ENCODE measurements around the gene METTL6. TPM values are rescaled to one million over a fixed set of nuclear protein-coding genes. Genes with fewer than 3 reads are reported as not detected.

Gene METTL6
- total and polyA plus RNA-seq, 3 experiments from 2014 or later = 15.4 to 24.4 (median 23.2) TPM

GRCh38 chr3:15449489-15450224 is 22.3 kb upstream of the METTL6 start:
- Histone ChIP-seq H3K27ac (ENCODE audit: low read depth, low read length) (no peak overlapping the region), H3K4me3 (ENCODE audit: low read length) (no peak overlapping the region)
- CTCF ChIA-PET = no interaction called here

GRCh38 chr3:15443826-15444524 is 16.6 kb upstream of the METTL6 start:
- Histone ChIP-seq H3K27me3 (ENCODE audit: insufficient read depth, low read length, poor library complexity, severe bottlenecking) (no peaks in the 10 kb centered on the region), H3K36me3 (ENCODE audit: insufficient read depth, low read length) (peaks cover 14% of the 10 kb centered on the region), H3K9me3 (ENCODE audit: low read length) (no peaks in the 10 kb centered on the region), H3K27ac (ENCODE audit: low read depth, low read length) (no peak overlapping the region), H3K4me1 (ENCODE audit: insufficient read depth, low read length) (no peaks in the 10 kb centered on the region), H3K4me3 (ENCODE audit: low read length) (no peak overlapping the region)
- no peak overlapping the region for H3K4me3 Mint-ChIP-seq
- peak overlapping the region in 4 of 8 donors; percentile 39 to 70 (median 60) for H3K27ac Mint-ChIP-seq
- ChIA-PET CTCF (interaction anchor here (1.2 kb wide), 1 partner anchor 10 kb away, joined by 3 read pairs; no protein-coding TSS in a partner anchor), POLR2A (no interaction called here)
- H3K27me3 Mint-ChIP-seq = no peaks in the 10 kb centered on the region
- peaks cover 11 to 29% (median 14%) of the 10 kb centered on the region in 3 donors for H3K4me1 Mint-ChIP-seq
- no peak for DNase-seq
- no peaks in the 10 kb centered on the region for H3K9me3 Mint-ChIP-seq
- H3K36me3 Mint-ChIP-seq = peaks cover 21 to 58% (median 22%) of the 10 kb centered on the region in 3 donors

More at GRCh38 chr3:15449489-15450224, 22.3 kb upstream of the METTL6 start:
- Mint-ChIP-seq H3K27ac (peak overlapping the region in 4 of 8 donors; percentile 15 to 46 (median 28)), H3K9me3 (no peaks in the 10 kb centered on the region), H3K4me1 (peaks cover 0 to 4% (median 0%) of the 10 kb centered on the region in 3 donors), H3K36me3 (peaks cover 7 to 14% (median 9%) of the 10 kb centered on the region in 3 donors), H3K27me3 (no peaks in the 10 kb centered on the region), H3K4me3 (no peak overlapping the region)
- no peaks in the 10 kb centered on the region for H3K4me1 ChIP-seq (ENCODE audit: insufficient read depth, low read length)
- H3K27me3 ChIP-seq (ENCODE audit: insufficient read depth, low read length, poor library complexity, severe bottlenecking) = no peaks in the 10 kb centered on the region
- H3K36me3 ChIP-seq (ENCODE audit: insufficient read depth, low read length) = no peaks in the 10 kb centered on the region
- DNase-seq = no peak
- POLR2A ChIA-PET = no interaction called here
- no peaks in the 10 kb centered on the region for H3K9me3 ChIP-seq (ENCODE audit: low read length)

GRCh38 chr3:15440891-15441290 is 13.5 kb upstream of the METTL6 start:
- Mint-ChIP-seq H3K4me3 (peak overlapping the region in 1 of 7 donors; percentile 9), H3K27me3 (no peaks in the 10 kb centered on the region), H3K9me3 (no peaks in the 10 kb centered on the region), H3K36me3 (peaks cover 27 to 86% (median 27%) of the 10 kb centered on the region in 3 donors), H3K27ac (peak overlapping the region in 7 of 8 donors; percentile 12 to 97 (median 72)), H3K4me1 (peaks cover 14 to 33% (median 17%) of the 10 kb centered on the region in 3 donors)
- no peaks in the 10 kb centered on the region for H3K27me3 ChIP-seq (ENCODE audit: insufficient read depth, low read length, poor library complexity, severe bottlenecking)
- H3K4me1 ChIP-seq (ENCODE audit: insufficient read depth, low read length) = no peaks in the 10 kb centered on the region
- H3K36me3 ChIP-seq (ENCODE audit: insufficient read depth, low read length) = peaks cover 34% of the 10 kb centered on the region
- H3K4me3 ChIP-seq (ENCODE audit: low read length) = no peak overlapping the region
- CTCF ChIA-PET = interaction anchor here (1.3 kb wide), 1 partner anchor 35 kb away, joined by 3 read pairs; no protein-coding TSS in a partner anchor
- H3K27ac ChIP-seq (ENCODE audit: low read depth, low read length) = no peak overlapping the region
- H3K9me3 ChIP-seq (ENCODE audit: low read length) = no peaks in the 10 kb centered on the region
- POLR2A ChIA-PET = no interaction called here
- no peak for DNase-seq

- H3K4me1 ChIP-seq (ENCODE audit: insufficient read depth, low read length) = no peaks in the 10 kb centered on the region
- Mint-ChIP-seq H3K27ac (peak overlapping the region in 5 of 8 donors; percentile 45 to 80 (median 54)), H3K36me3 (peaks cover 24 to 93% (median 29%) of the 10 kb centered on the region in 3 donors), H3K27me3 (no peaks in the 10 kb centered on the region), H3K4me3 (no peak overlapping the region), H3K4me1 (peaks cover 19 to 29% (median 21%) of the 10 kb centered on the region in 3 donors), H3K9me3 (no peaks in the 10 kb centered on the region)
- no peak overlapping the region for H3K4me3 ChIP-seq (ENCODE audit: low read length)
- DNase-seq = no peak
- no peak overlapping the region for H3K27ac ChIP-seq (ENCODE audit: low read depth, low read length)
- no peaks in the 10 kb centered on the region for H3K9me3 ChIP-seq (ENCODE audit: low read length)
- POLR2A ChIA-PET = no interaction called here
- peaks cover 43% of the 10 kb centered on the region for H3K36me3 ChIP-seq (ENCODE audit: insufficient read depth, low read length)
- CTCF ChIA-PET = no interaction called here
- no peaks in the 10 kb centered on the region for H3K27me3 ChIP-seq (ENCODE audit: insufficient read depth, low read length, poor library complexity, severe bottlenecking)
These were observed 12.1 kb upstream of the METTL6 start for GRCh38 chr3:15439476-15439875.

GRCh38 chr3:15438983-15439382 is 11.6 kb upstream of the METTL6 start:
- H3K36me3 Mint-ChIP-seq = peaks cover 24 to 95% (median 30%) of the 10 kb centered on the region in 3 donors
- H3K27me3 ChIP-seq (ENCODE audit: insufficient read depth, low read length, poor library complexity, severe bottlenecking) = no peaks in the 10 kb centered on the region
- DNase-seq = no peak
- no peak overlapping the region for H3K4me3 Mint-ChIP-seq
- peaks cover 19 to 29% (median 21%) of the 10 kb centered on the region in 3 donors for H3K4me1 Mint-ChIP-seq
- peak overlapping the region in 4 of 8 donors; percentile 45 to 80 (median 50) for H3K27ac Mint-ChIP-seq
- H3K4me3 ChIP-seq (ENCODE audit: low read length) = no peak overlapping the region
- no peaks in the 10 kb centered on the region for H3K4me1 ChIP-seq (ENCODE audit: insufficient read depth, low read length)
- no peaks in the 10 kb centered on the region for H3K9me3 ChIP-seq (ENCODE audit: low read length)
- H3K27ac ChIP-seq (ENCODE audit: low read depth, low read length) = no peak overlapping the region
- ChIA-PET POLR2A (no interaction called here), CTCF (no interaction called here)
- no peaks in the 10 kb centered on the region for H3K27me3 Mint-ChIP-seq
- H3K9me3 Mint-ChIP-seq = no peaks in the 10 kb centered on the region
- H3K36me3 ChIP-seq (ENCODE audit: insufficient read depth, low read length) = peaks cover 48% of the 10 kb centered on the region

- no peak overlapping the region for H3K4me3 Mint-ChIP-seq
- Histone ChIP-seq H3K36me3 (ENCODE audit: insufficient read depth, low read length) (peaks cover 67% of the 10 kb centered on the region), H3K4me3 (ENCODE audit: low read length) (no peak overlapping the region), H3K27ac (ENCODE audit: low read depth, low read length) (no peak overlapping the region), H3K27me3 (ENCODE audit: insufficient read depth, low read length, poor library complexity, severe bottlenecking) (no peaks in the 10 kb centered on the region), H3K9me3 (ENCODE audit: low read length) (no peaks in the 10 kb centered on the region), H3K4me1 (ENCODE audit: insufficient read depth, low read length) (peaks cover 2% of the 10 kb centered on the region)
- H3K36me3 Mint-ChIP-seq = peaks cover 24 to 89% (median 26%) of the 10 kb centered on the region in 3 donors
- peaks cover 27 to 42% (median 36%) of the 10 kb centered on the region in 3 donors for H3K4me1 Mint-ChIP-seq
- no peak for DNase-seq
- no peaks in the 10 kb centered on the region for H3K9me3 Mint-ChIP-seq
- ChIA-PET CTCF (interaction anchor here (0.5 kb wide), 1 partner anchor 1996 kb away, joined by 3 read pairs; no protein-coding TSS in a partner anchor), POLR2A (no interaction called here)
- H3K27me3 Mint-ChIP-seq = no peaks in the 10 kb centered on the region
- peak overlapping the region in 4 of 8 donors; percentile 34 to 78 (median 61) for H3K27ac Mint-ChIP-seq
These were observed 8.9 kb upstream of the METTL6 start for GRCh38 chr3:15436246-15436645.

GRCh38 chr3:15434756-15435155 is 7.4 kb upstream of the METTL6 start:
- Histone ChIP-seq H3K36me3 (ENCODE audit: insufficient read depth, low read length) (peaks cover 66% of the 10 kb centered on the region), H3K27me3 (ENCODE audit: insufficient read depth, low read length, poor library complexity, severe bottlenecking) (no peaks in the 10 kb centered on the region), H3K9me3 (ENCODE audit: low read length) (no peaks in the 10 kb centered on the region), H3K4me1 (ENCODE audit: insufficient read depth, low read length) (peaks cover 5% of the 10 kb centered on the region), H3K4me3 (ENCODE audit: low read length) (no peak overlapping the region), H3K27ac (ENCODE audit: low read depth, low read length) (no peak overlapping the region)
- Mint-ChIP-seq H3K27ac (no peak overlapping the region), H3K9me3 (no peaks in the 10 kb centered on the region), H3K4me1 (peaks cover 26 to 42% (median 40%) of the 10 kb centered on the region in 3 donors), H3K27me3 (no peaks in the 10 kb centered on the region), H3K36me3 (peaks cover 11 to 87% (median 19%) of the 10 kb centered on the region in 3 donors), H3K4me3 (no peak overlapping the region)
- no peak for DNase-seq
- ChIA-PET POLR2A (no interaction called here), CTCF (no interaction called here)

GRCh38 chr3:15433531-15433930 is 6.2 kb upstream of the METTL6 start:
- no peaks in the 10 kb centered on the region for H3K27me3 Mint-ChIP-seq
- peaks cover 37 to 52% (median 45%) of the 10 kb centered on the region in 3 donors for H3K4me1 Mint-ChIP-seq
- POLR2A ChIA-PET = no interaction called here
- H3K27ac Mint-ChIP-seq = peak overlapping the region in 2 of 8 donors; percentile 58 to 66
- no peak overlapping the region for H3K4me3 ChIP-seq (ENCODE audit: low read length)
- H3K9me3 Mint-ChIP-seq = no peaks in the 10 kb centered on the region
- CTCF ChIA-PET = interaction anchor here (1.0 to 1.4 kb wide), 3 partner anchors 125 to 228 kb away, joined by 3 read pairs; no protein-coding TSS in a partner anchor
- peak overlapping the region in 1 of 7 donors; percentile 59 for H3K4me3 Mint-ChIP-seq
- no peak for DNase-seq
- peaks cover under 1 to 79% (median 18%) of the 10 kb centered on the region in 3 donors for H3K36me3 Mint-ChIP-seq
- H3K9me3 ChIP-seq (ENCODE audit: low read length) = no peaks in the 10 kb centered on the region
- peaks cover 17% of the 10 kb centered on the region for H3K4me1 ChIP-seq (ENCODE audit: insufficient read depth, low read length)
- peaks cover 57% of the 10 kb centered on the region for H3K36me3 ChIP-seq (ENCODE audit: insufficient read depth, low read length)
- H3K27ac ChIP-seq (ENCODE audit: low read depth, low read length) = no peak overlapping the region
- no peaks in the 10 kb centered on the region for H3K27me3 ChIP-seq (ENCODE audit: insufficient read depth, low read length, poor library complexity, severe bottlenecking)

All from CD8-positive, alpha-beta memory T cell (primary cell).